IgD-negative memory B cell (primary cell): ENCODE measurements around the gene ZFPL1. TPM values are rescaled to one million over a fixed set of nuclear protein-coding genes. Genes with fewer than 3 reads are reported as not detected.
A peak's percentile ranks its signal among the peaks of the same experiment; 100 is the strongest.

Experiments used
- H3K27ac Mint-ChIP-seq, 3 donors: one replicate each; pipeline ENCODE4 v1.8.0; 2020 to 2022; ENCODE audit warnings: mild to moderate bottlenecking in 3 of 3, mixed read lengths in 3 of 3, moderate library complexity in 1 of 3
- H3K27me3 Mint-ChIP-seq: one replicate; pipeline ENCODE4 v1.8.0; 2021; ENCODE audit warnings: mixed read lengths
- H3K36me3 Mint-ChIP-seq: one replicate; pipeline ENCODE4 v1.8.0; 2020; ENCODE audit warnings: mild to moderate bottlenecking, mixed read lengths
- H3K4me1 Mint-ChIP-seq, 3 donors: one replicate each; pipeline ENCODE4 v1.8.0; 2020 to 2022; ENCODE audit warnings: mixed read lengths in 3 of 3, mild to moderate bottlenecking in 1 of 3
- H3K4me3 Mint-ChIP-seq, 4 donors: one replicate each; pipeline ENCODE4 v1.8.0; 2020 to 2022; ENCODE audit warnings: mild to moderate bottlenecking in 4 of 4, mixed read lengths in 4 of 4, moderate library complexity in 3 of 4
- H3K9me3 Mint-ChIP-seq, 3 donors: one replicate each; pipeline ENCODE4 v1.8.0; 2020 to 2021; ENCODE audit warnings: mixed read lengths in 3 of 3, mild to moderate bottlenecking in 1 of 3
- polyA plus RNA-seq: library from polyadenylated mRNA; unstranded; fragments of 300-500 nt; fragmentation: Illumina TruSeq; gene quantifications from one replicate; pipeline ENCODE4 v1.2.3, GENCODE V29; 2021

ZFPL1 gene
- polyA plus RNA-seq, 1 donor from 2014 or later, result 36.4 TPM

GRCh38 chr11:65120831-65121230, 36.8 kb downstream of the ZFPL1 start:
- Mint-ChIP-seq H3K36me3 (peaks cover 7% of the 10 kb centered on the region), H3K4me3 (peak overlapping the region; percentile 95 to 100 (median 99)), H3K27ac (peak overlapping the region; percentile 98 to 99 (median 99)), H3K4me1 (peaks cover 15 to 41% (median 21%) of the 10 kb centered on the region in 3 donors), H3K27me3 (no peaks in the 10 kb centered on the region), H3K9me3 (no peaks in the 10 kb centered on the region)

- Mint-ChIP-seq H3K4me1 (peaks cover 15 to 39% (median 21%) of the 10 kb centered on the region in 3 donors), H3K36me3 (peaks cover 7% of the 10 kb centered on the region), H3K4me3 (peak overlapping the region; percentile 95 to 100 (median 99)), H3K9me3 (no peaks in the 10 kb centered on the region), H3K27me3 (no peaks in the 10 kb centered on the region), H3K27ac (peak overlapping the region; percentile 98 to 99 (median 99))
These were observed 37.4 kb downstream of the ZFPL1 start for GRCh38 chr11:65121447-65121864.

GRCh38 chr11:65121865-65122696, 38.1 kb downstream of the ZFPL1 start, which contains the start of the genes FAU and MRPL49:
TSS of gene FAU (minus strand) at chr11:65122134. CDS start at chr11:65121813, 321 bp downstream.
TSS of gene MRPL49 (plus strand) at chr11:65122321. CDS start at chr11:65122347, 26 bp downstream.
- no peaks in the 10 kb centered on the region for H3K9me3 Mint-ChIP-seq
- H3K36me3 Mint-ChIP-seq, result peaks cover 7% of the 10 kb centered on the region
- H3K4me1 Mint-ChIP-seq, result peaks cover 15 to 39% (median 17%) of the 10 kb centered on the region in 3 donors
- H3K27ac Mint-ChIP-seq, result peak within 1 kb of the TSS; percentile 98 to 99 (median 99)
- peak within 1 kb of the TSS; percentile 95 to 100 (median 99) for H3K4me3 Mint-ChIP-seq
- no peaks in the 10 kb centered on the region for H3K27me3 Mint-ChIP-seq

GRCh38 chr11:65124480-65125196, 40.6 kb downstream of the ZFPL1 start:
- H3K27me3 Mint-ChIP-seq, result no peaks in the 10 kb centered on the region
- H3K36me3 Mint-ChIP-seq, result peaks cover 4% of the 10 kb centered on the region
- peaks cover 8 to 28% (median 17%) of the 10 kb centered on the region in 3 donors for H3K4me1 Mint-ChIP-seq
- H3K9me3 Mint-ChIP-seq, result no peaks in the 10 kb centered on the region
- peak overlapping the region in 3 of 4 donors; percentile 44 to 85 (median 63) for H3K4me3 Mint-ChIP-seq
- peak overlapping the region in 1 of 3 donors; percentile 72 for H3K27ac Mint-ChIP-seq

- H3K4me1 Mint-ChIP-seq, result peaks cover 8 to 28% (median 20%) of the 10 kb centered on the region in 3 donors
- peak overlapping the region in 1 of 4 donors; percentile 85 for H3K4me3 Mint-ChIP-seq
- no peaks in the 10 kb centered on the region for H3K27me3 Mint-ChIP-seq
- H3K27ac Mint-ChIP-seq, result peak overlapping the region in 1 of 3 donors; percentile 89
- peaks cover 4% of the 10 kb centered on the region for H3K36me3 Mint-ChIP-seq
- H3K9me3 Mint-ChIP-seq, result no peaks in the 10 kb centered on the region
These were observed 41.4 kb downstream of the ZFPL1 start for GRCh38 chr11:65125197-65126056.

GRCh38 chr11:65126624-65127274, 42.7 kb downstream of the ZFPL1 start:
- H3K4me3 Mint-ChIP-seq, result peak overlapping the region in 1 of 4 donors; percentile 74
- no peaks in the 10 kb centered on the region for H3K27me3 Mint-ChIP-seq
- peaks cover 17 to 32% (median 25%) of the 10 kb centered on the region in 3 donors for H3K4me1 Mint-ChIP-seq
- H3K36me3 Mint-ChIP-seq, result peaks cover 8% of the 10 kb centered on the region
- peak overlapping the region in 1 of 3 donors; percentile 89 for H3K27ac Mint-ChIP-seq
- no peaks in the 10 kb centered on the region for H3K9me3 Mint-ChIP-seq

- H3K36me3 Mint-ChIP-seq, result peaks cover 9% of the 10 kb centered on the region
- H3K4me1 Mint-ChIP-seq, result peaks cover 19 to 28% (median 24%) of the 10 kb centered on the region in 3 donors
- peak overlapping the region in 1 of 4 donors; percentile 74 for H3K4me3 Mint-ChIP-seq
- no peaks in the 10 kb centered on the region for H3K27me3 Mint-ChIP-seq
- peak overlapping the region in 1 of 3 donors; percentile 42 for H3K27ac Mint-ChIP-seq
- H3K9me3 Mint-ChIP-seq, result no peaks in the 10 kb centered on the region
These were observed 43.6 kb downstream of the ZFPL1 start for GRCh38 chr11:65127473-65128181.

- Mint-ChIP-seq H3K4me1 (peaks cover 20 to 24% (median 24%) of the 10 kb centered on the region in 3 donors), H3K27ac (peak overlapping the region in 1 of 3 donors; percentile 80), H3K9me3 (no peaks in the 10 kb centered on the region), H3K4me3 (peak overlapping the region in 3 of 4 donors; percentile 17 to 77 (median 21)), H3K36me3 (peaks cover 9% of the 10 kb centered on the region), H3K27me3 (no peaks in the 10 kb centered on the region)
These were observed 44.4 kb downstream of the ZFPL1 start for GRCh38 chr11:65128182-65129145.

GRCh38 chr11:65129649-65130441, 45.8 kb downstream of the ZFPL1 start:
- peak overlapping the region in 3 of 4 donors; percentile 77 to 98 (median 85) for H3K4me3 Mint-ChIP-seq
- H3K9me3 Mint-ChIP-seq, result no peaks in the 10 kb centered on the region
- H3K27ac Mint-ChIP-seq, result peak overlapping the region; percentile 16 to 73 (median 19)
- H3K4me1 Mint-ChIP-seq, result peaks cover 19 to 26% (median 21%) of the 10 kb centered on the region in 3 donors
- H3K36me3 Mint-ChIP-seq, result peaks cover 9% of the 10 kb centered on the region
- no peaks in the 10 kb centered on the region for H3K27me3 Mint-ChIP-seq

- H3K27me3 Mint-ChIP-seq, result no peaks in the 10 kb centered on the region
- H3K9me3 Mint-ChIP-seq, result no peaks in the 10 kb centered on the region
- H3K27ac Mint-ChIP-seq, result peak overlapping the region; percentile 47 to 100 (median 99)
- peak overlapping the region; percentile 63 to 99 (median 98) for H3K4me3 Mint-ChIP-seq
- H3K4me1 Mint-ChIP-seq, result peaks cover 24 to 30% (median 25%) of the 10 kb centered on the region in 3 donors
- H3K36me3 Mint-ChIP-seq, result peaks cover 9% of the 10 kb centered on the region
These were observed 46.8 kb downstream of the ZFPL1 start for GRCh38 chr11:65130631-65131416.

GRCh38 chr11:65131417-65131776, 47.4 kb downstream of the ZFPL1 start:
- Mint-ChIP-seq H3K9me3 (no peaks in the 10 kb centered on the region), H3K27ac (peak overlapping the region; percentile 47 to 100 (median 99)), H3K4me3 (peak overlapping the region; percentile 97 to 99 (median 98)), H3K36me3 (peaks cover 10% of the 10 kb centered on the region), H3K27me3 (no peaks in the 10 kb centered on the region), H3K4me1 (peaks cover 30 to 35% (median 30%) of the 10 kb centered on the region in 3 donors)
